ENCODE results near the gene SPTBN1. TPM values are rescaled to one million over a fixed set of nuclear protein-coding genes. Genes with fewer than 3 reads are reported as not detected.

The SPTBN1 gene
- total and polyA plus RNA-seq, 2 experiments from 2014 or later = 57.7 to 187 TPM

DNA sequence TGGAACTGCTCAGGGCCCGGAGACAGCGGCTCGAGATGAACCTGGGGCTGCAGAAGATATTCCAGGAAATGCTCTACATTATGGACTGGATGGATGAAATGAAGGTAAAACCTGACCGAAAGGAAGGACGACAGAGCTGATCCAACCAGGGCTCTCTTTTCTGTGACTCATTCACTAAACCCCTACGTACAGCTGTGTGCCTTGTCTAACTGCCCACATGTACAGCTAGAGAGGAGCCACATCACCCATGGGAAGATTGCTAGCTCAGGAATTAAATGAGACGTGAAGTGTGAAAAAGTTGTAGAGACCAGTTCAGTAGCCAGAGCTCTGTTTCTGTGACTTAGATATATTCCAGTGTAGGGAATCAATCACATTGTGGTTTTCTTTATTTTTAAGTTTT lies 170.0 kb downstream of the SPTBN1 start:
- Histone ChIP-seq H3K9me2 (ENCODE audit: insufficient read depth) (no peaks in the 10 kb centered on the region), H3K79me2 (ENCODE audit: insufficient read depth) (no peaks in the 10 kb centered on the region), H3K9ac (no peak overlapping the region), H3K36me3 (ENCODE audit: low read depth) (peaks cover 89% of the 10 kb centered on the region), H3K4me3 (no peak overlapping the region), H3K27me3 (replicated peaks; ENCODE audit: insufficient read depth) (no peaks in the 10 kb centered on the region), H3K27ac (no peak overlapping the region), H2AFZ (no peak overlapping the region), H3F3A (ENCODE audit: insufficient read depth) (no peaks in the 10 kb centered on the region), H4K20me1 (ENCODE audit: insufficient read depth) (no peaks in the 10 kb centered on the region), H3K4me1 (ENCODE audit: insufficient read depth) (no peaks in the 10 kb centered on the region), H3K4me2 (ENCODE audit: unreplicated experiment) (no peak overlapping the region), H3K9me3 (ENCODE audit: low read depth) (no peaks in the 10 kb centered on the region)
- in situ Hi-C loops (cut with MboI) = no loop called here
- DNase-seq = no peak
- no peak for TF ChIP-seq EZH2phosphoT487 (IDR thresholded peaks at IDR 0.05; ENCODE audit: insufficient read depth, low read depth)
- no peak for TF ChIP-seq EZH2 (IDR thresholded peaks at IDR 0.05; ENCODE audit: insufficient read depth, poor library complexity, severe bottlenecking)
- 88 to 89% methylated on average over 7 of the region's 7 CpGs for WGBS, 2 experiments (ENCODE audit: low coverage in 1 of 2, low lambda C conversion rate in 2 of 2, missing lambda C conversion rate in 2 of 2)

GRCh38 chr2:54626884-54627283 lies 170.8 kb downstream of the SPTBN1 start:
- in situ Hi-C loops (cut with MboI) = no loop called here
- Histone ChIP-seq H3K4me1 (ENCODE audit: insufficient read depth) (no peaks in the 10 kb centered on the region), H3K27ac (no peak overlapping the region), H3K27me3 (replicated peaks; ENCODE audit: insufficient read depth) (no peaks in the 10 kb centered on the region), H3K9me2 (ENCODE audit: insufficient read depth) (no peaks in the 10 kb centered on the region), H3K4me2 (ENCODE audit: unreplicated experiment) (no peak overlapping the region), H2AFZ (no peak overlapping the region), H3K4me3 (no peak overlapping the region), H3K79me2 (ENCODE audit: insufficient read depth) (no peaks in the 10 kb centered on the region; the same call in 1 of the 2 replicates), H3K36me3 (ENCODE audit: low read depth) (peaks cover 90% of the 10 kb centered on the region), H3K9ac (no peak overlapping the region), H3K9me3 (ENCODE audit: low read depth) (no peaks in the 10 kb centered on the region), H3F3A (ENCODE audit: insufficient read depth) (no peaks in the 10 kb centered on the region), H4K20me1 (ENCODE audit: insufficient read depth) (no peaks in the 10 kb centered on the region)
- no peak for DNase-seq
- WGBS, 2 experiments (ENCODE audit: low coverage in 1 of 2, low lambda C conversion rate in 2 of 2, missing lambda C conversion rate in 2 of 2) = 97 to 100% methylated on average over 2 of the region's 2 CpGs
- TF ChIP-seq EZH2phosphoT487 (IDR thresholded peaks at IDR 0.05; ENCODE audit: insufficient read depth, low read depth) (no peak), EZH2 (IDR thresholded peaks at IDR 0.05; ENCODE audit: insufficient read depth, poor library complexity, severe bottlenecking) (no peak)

DNA sequence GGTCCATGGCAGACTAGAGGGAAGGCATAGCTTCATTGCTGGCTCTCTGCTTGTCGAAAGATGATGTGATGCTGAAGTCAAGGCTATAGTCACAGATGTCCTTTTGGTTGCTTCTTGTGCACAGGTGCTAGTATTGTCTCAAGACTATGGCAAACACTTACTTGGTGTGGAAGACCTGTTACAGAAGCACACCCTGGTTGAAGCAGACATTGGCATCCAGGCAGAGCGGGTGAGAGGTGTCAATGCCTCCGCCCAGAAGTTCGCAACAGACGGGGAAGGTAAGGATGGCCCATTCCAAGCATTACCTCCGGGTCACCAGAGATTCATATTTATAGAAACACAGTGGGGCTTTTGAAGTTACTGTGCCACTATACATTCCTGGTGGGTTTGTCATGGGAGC lies 171.8 kb downstream of the SPTBN1 start:
- DNase-seq = no peak
- Histone ChIP-seq H3K4me3 (no peak overlapping the region), H3K4me2 (ENCODE audit: unreplicated experiment) (no peak overlapping the region), H3K9me3 (ENCODE audit: low read depth) (no peaks in the 10 kb centered on the region), H3K9me2 (ENCODE audit: insufficient read depth) (no peaks in the 10 kb centered on the region), H3K79me2 (ENCODE audit: insufficient read depth) (peaks cover 9% of the 10 kb centered on the region; the same call in 1 of the 2 replicates), H4K20me1 (ENCODE audit: insufficient read depth) (no peaks in the 10 kb centered on the region), H3K27me3 (replicated peaks; ENCODE audit: insufficient read depth) (no peaks in the 10 kb centered on the region), H2AFZ (no peak overlapping the region), H3K27ac (no peak overlapping the region), H3K36me3 (ENCODE audit: low read depth) (peaks cover 90% of the 10 kb centered on the region), H3K4me1 (ENCODE audit: insufficient read depth) (peaks cover under 1% of the 10 kb centered on the region; the same call in 1 of the 2 replicates), H3K9ac (no peak overlapping the region), H3F3A (ENCODE audit: insufficient read depth) (no peaks in the 10 kb centered on the region)
- no peak for TF ChIP-seq EZH2phosphoT487 (IDR thresholded peaks at IDR 0.05; ENCODE audit: insufficient read depth, low read depth)
- TF ChIP-seq EZH2 (IDR thresholded peaks at IDR 0.05; ENCODE audit: insufficient read depth, poor library complexity, severe bottlenecking) = no peak
- 88 to 91% methylated on average over 6 of the region's 6 CpGs for WGBS, 2 experiments (ENCODE audit: low coverage in 1 of 2, low lambda C conversion rate in 2 of 2, missing lambda C conversion rate in 2 of 2)
- in situ Hi-C loops (cut with MboI) = no loop called here

- WGBS, 2 experiments (ENCODE audit: low coverage in 1 of 2, low lambda C conversion rate in 2 of 2, missing lambda C conversion rate in 2 of 2) = 82 to 87% methylated on average over 5 of the region's 5 CpGs
- Histone ChIP-seq H3F3A (ENCODE audit: insufficient read depth) (0 out of 2 replicates have a peak, but pooled peaks cover 3% of the 10 kb centered on the region), H3K4me2 (ENCODE audit: unreplicated experiment) (no peak overlapping the region), H3K79me2 (ENCODE audit: insufficient read depth) (peaks cover 11% of the 10 kb centered on the region; the same call in 1 of the 2 replicates), H4K20me1 (ENCODE audit: insufficient read depth) (no peaks in the 10 kb centered on the region), H3K27me3 (replicated peaks; ENCODE audit: insufficient read depth) (no peaks in the 10 kb centered on the region), H3K4me1 (ENCODE audit: insufficient read depth) (peaks cover 5% of the 10 kb centered on the region), H3K4me3 (no peak overlapping the region), H3K9me3 (ENCODE audit: low read depth) (no peaks in the 10 kb centered on the region), H3K9ac (no peak overlapping the region), H2AFZ (no peak overlapping the region), H3K9me2 (ENCODE audit: insufficient read depth) (no peaks in the 10 kb centered on the region), H3K27ac (no peak overlapping the region), H3K36me3 (ENCODE audit: low read depth) (peaks cover 88% of the 10 kb centered on the region)
- no peak for DNase-seq
- TF ChIP-seq EZH2 (IDR thresholded peaks at IDR 0.05; ENCODE audit: insufficient read depth, poor library complexity, severe bottlenecking) (no peak), EZH2phosphoT487 (IDR thresholded peaks at IDR 0.05; ENCODE audit: insufficient read depth, low read depth) (no peak)
- in situ Hi-C loops (cut with MboI) = no loop called here
These were observed 172.3 kb downstream of the SPTBN1 start for GRCh38 chr2:54628418-54628817.

GRCh38 chr2:54628957-54629356 lies 172.8 kb downstream of the SPTBN1 start:
- Histone ChIP-seq H3K4me2 (ENCODE audit: unreplicated experiment) (no peak overlapping the region), H3K9me3 (ENCODE audit: low read depth) (no peaks in the 10 kb centered on the region), H3K79me2 (ENCODE audit: insufficient read depth) (peaks cover 14% of the 10 kb centered on the region; the same call in 1 of the 2 replicates), H3K9ac (no peak overlapping the region), H3K4me1 (ENCODE audit: insufficient read depth) (peaks cover 11% of the 10 kb centered on the region), H3K27ac (no peak overlapping the region), H3K36me3 (ENCODE audit: low read depth) (peaks cover 82% of the 10 kb centered on the region), H4K20me1 (ENCODE audit: insufficient read depth) (no peaks in the 10 kb centered on the region), H3F3A (ENCODE audit: insufficient read depth) (peaks cover 8% of the 10 kb centered on the region; the same call in 1 of the 2 replicates), H3K4me3 (no peak overlapping the region), H3K27me3 (replicated peaks; ENCODE audit: insufficient read depth) (no peaks in the 10 kb centered on the region), H2AFZ (no peak overlapping the region), H3K9me2 (ENCODE audit: insufficient read depth) (no peaks in the 10 kb centered on the region)
- 98 to 99% methylated on average over 30 of the region's 30 CpGs for WGBS, 2 experiments (ENCODE audit: low coverage in 1 of 2, low lambda C conversion rate in 2 of 2, missing lambda C conversion rate in 2 of 2)
- DNase-seq = no peak
- TF ChIP-seq EZH2phosphoT487 (IDR thresholded peaks at IDR 0.05; ENCODE audit: insufficient read depth, low read depth) (no peak), EZH2 (IDR thresholded peaks at IDR 0.05; ENCODE audit: insufficient read depth, poor library complexity, severe bottlenecking) (no peak)
- in situ Hi-C loops (cut with MboI) = no loop called here

Measured in GM23248 (cell line).